GM12873 (cell line): ENCODE measurements around the gene CC2D2B.

Experiments
- CTCF ChIP-seq: IDR thresholded peaks from 2 replicates; pipeline ENCODE4 v1.5.1; 2012; ENCODE audit warnings: low read depth, mild to moderate bottlenecking, moderate library complexity, low read length, control low read depth; ENCODE audit not compliant: insufficient read depth; ENCODE audit errors: missing control alignments

CC2D2B gene

GRCh38 chr10:95866467-95866842 lies 41.3 kb upstream of the CC2D2B start:
- no peak for TF ChIP-seq CTCF

GRCh38 chr10:95867866-95868265 lies 39.9 kb upstream of the CC2D2B start:
- no peak for TF ChIP-seq CTCF

GRCh38 chr10:95872158-95872711 lies 35.5 kb upstream of the CC2D2B start:
- TF ChIP-seq CTCF, result no peak

- no peak for TF ChIP-seq CTCF
Observed at GRCh38 chr10:95873139-95873538, 34.6 kb upstream of the CC2D2B start.

GRCh38 chr10:95873651-95874050 lies 34.1 kb upstream of the CC2D2B start:
- TF ChIP-seq CTCF, result no peak

- no peak for TF ChIP-seq CTCF
Observed at GRCh38 chr10:95876756-95877155, 31.0 kb upstream of the CC2D2B start.

- TF ChIP-seq CTCF, result no peak
Observed at GRCh38 chr10:95877881-95878280, 29.9 kb upstream of the CC2D2B start.
